Measurements from ENCODE around the gene SASH1. TPM values are rescaled to one million over a fixed set of nuclear protein-coding genes. Genes with fewer than 3 reads are reported as not detected.

The SASH1 gene
- total RNA-seq, 1 experiment from 2014 or later = 11.7 TPM

GRCh38 chr6:148598724-148599123 is 256.1 kb downstream of the SASH1 start:
- no peaks in the 10 kb centered on the region for H3K9me3 ChIP-seq (ENCODE audit: control insufficient read depth in 1 of 2, insufficient read depth in 1 of 2, low read depth in 1 of 2, low read length in 2 of 2)
- no peak for TF ChIP-seq ELF1 (IDR thresholded peaks at IDR 0.05; ENCODE audit: borderline replicate concordance, low read depth)
- no peak for TF ChIP-seq CTCF (IDR thresholded peaks at IDR 0.05 in 2 of 3, conservative IDR thresholded peaks at IDR 0.05 in 1 of 3; ENCODE audit: borderline replicate concordance in 1 of 3, insufficient read depth in 1 of 3, low read depth in 2 of 3, low read length in 2 of 3)
- TF ChIP-seq SRF (IDR thresholded peaks at IDR 0.05; ENCODE audit: low read depth) = no peak
- TF ChIP-seq ATF3 (IDR thresholded peaks at IDR 0.05) = no peak
- TF ChIP-seq EZH2phosphoT487 (IDR thresholded peaks at IDR 0.05; ENCODE audit: borderline replicate concordance) = no peak
- TF ChIP-seq, protein P1, sequence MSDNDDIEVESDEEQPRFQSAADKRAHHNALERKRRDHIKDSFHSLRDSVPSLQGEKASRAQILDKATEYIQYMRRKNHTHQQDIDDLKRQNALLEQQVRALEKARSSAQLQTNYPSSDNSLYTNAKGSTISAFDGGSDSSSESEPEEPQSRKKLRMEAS (IDR thresholded peaks at IDR 0.05) = no peak
- H3K9ac ChIP-seq (ENCODE audit: low read length) = no peak overlapping the region
- no peaks in the 10 kb centered on the region for H4K20me1 ChIP-seq (ENCODE audit: insufficient read depth)
- peaks cover 4% of the 10 kb centered on the region; the same call in 1 of the 2 replicates for H3K27me3 ChIP-seq (ENCODE audit: insufficient read depth, low read length)
- H3K4me1 ChIP-seq (ENCODE audit: control insufficient read depth in 1 of 2, insufficient read depth in 2 of 2, low read length in 2 of 2) = no peaks in the 10 kb centered on the region
- DNase-seq (ENCODE audit: low read depth, low spot score) = no peak
- no peak overlapping the region for H3K4me2 ChIP-seq (ENCODE audit: low read length)
- H3K9me2 ChIP-seq (ENCODE audit: insufficient read depth) = no peaks in the 10 kb centered on the region
- ChIA-PET RAD21 (ENCODE audit: low non-redundant PET in 1 of 2, low total read pairs in 2 of 2, uncharacterized antibody in 2 of 2, unreplicated experiment in 2 of 2) (no interaction called here), POLR2A (no interaction called here), CTCF (interaction anchor here (1.5 kb wide), 1 partner anchor 21 kb away, joined by 5 read pairs; no protein-coding TSS in a partner anchor)
- no peak for ATAC-seq
- H3K27ac ChIP-seq (ENCODE audit: low read depth, low read length) = no peak overlapping the region
- H3K36me3 ChIP-seq (ENCODE audit: control insufficient read depth in 1 of 2, insufficient read depth in 2 of 2, low read length in 2 of 2) = no peaks in the 10 kb centered on the region
- no peak overlapping the region for H2AFZ ChIP-seq (ENCODE audit: low read depth, low read length, poor library complexity, severe bottlenecking)
- BruUV-seq (replicated peaks) = no TSS peak
- H3K4me3 ChIP-seq (replicated peaks in 1 of 2; ENCODE audit: low read depth in 1 of 2, low read length in 2 of 2) = no peak overlapping the region
- intact Hi-C loops (cut with micrococcal nuclease) = no loop called here
- H3K79me2 ChIP-seq (ENCODE audit: insufficient read depth, low read length) = no peaks in the 10 kb centered on the region

- Histone ChIP-seq H3K9me2 (ENCODE audit: insufficient read depth) (no peaks in the 10 kb centered on the region), H3K27ac (ENCODE audit: low read depth, low read length) (no peak overlapping the region), H4K20me1 (ENCODE audit: insufficient read depth) (no peaks in the 10 kb centered on the region), H2AFZ (ENCODE audit: low read depth, low read length, poor library complexity, severe bottlenecking) (no peak overlapping the region), H3K4me2 (ENCODE audit: low read length) (no peak overlapping the region), H3K79me2 (ENCODE audit: insufficient read depth, low read length) (no peaks in the 10 kb centered on the region), H3K36me3 (ENCODE audit: control insufficient read depth in 1 of 2, insufficient read depth in 2 of 2, low read length in 2 of 2) (no peaks in the 10 kb centered on the region), H3K9ac (ENCODE audit: low read length) (no peak overlapping the region), H3K4me1 (ENCODE audit: control insufficient read depth in 1 of 2, insufficient read depth in 2 of 2, low read length in 2 of 2) (no peaks in the 10 kb centered on the region), H3K4me3 (replicated peaks in 1 of 2; ENCODE audit: low read depth in 1 of 2, low read length in 2 of 2) (no peak overlapping the region), H3K27me3 (ENCODE audit: insufficient read depth, low read length) (peaks cover 4% of the 10 kb centered on the region; the same call in 1 of the 2 replicates), H3K9me3 (ENCODE audit: control insufficient read depth in 1 of 2, insufficient read depth in 1 of 2, low read depth in 1 of 2, low read length in 2 of 2) (no peaks in the 10 kb centered on the region)
- POLR2A ChIA-PET = no interaction called here
- CTCF ChIA-PET = interaction anchor here (1.5 kb wide), 1 partner anchor 22 kb away, joined by 5 read pairs; no protein-coding TSS in a partner anchor
- ATAC-seq = no peak
- intact Hi-C loops (cut with micrococcal nuclease) = no loop called here
- DNase-seq (ENCODE audit: low read depth, low spot score) = no peak
- no TSS peak for BruUV-seq (replicated peaks)
- RAD21 ChIA-PET (ENCODE audit: low non-redundant PET in 1 of 2, low total read pairs in 2 of 2, uncharacterized antibody in 2 of 2, unreplicated experiment in 2 of 2) = no interaction called here
- TF ChIP-seq JUND (IDR thresholded peaks at IDR 0.05) = no peak
- TF ChIP-seq ELF1 (IDR thresholded peaks at IDR 0.05; ENCODE audit: borderline replicate concordance, low read depth) = no peak
- TF ChIP-seq, protein P1 (IDR thresholded peaks at IDR 0.05) = no peak
- no peak for TF ChIP-seq ZNF274 (IDR thresholded peaks at IDR 0.05; ENCODE audit: low read depth, low read length)
- no peak for TF ChIP-seq CTCF (IDR thresholded peaks at IDR 0.05 in 2 of 3, conservative IDR thresholded peaks at IDR 0.05 in 1 of 3; ENCODE audit: borderline replicate concordance in 1 of 3, insufficient read depth in 1 of 3, low read depth in 2 of 3, low read length in 2 of 3)
- no peak for TF ChIP-seq SRF (IDR thresholded peaks at IDR 0.05; ENCODE audit: low read depth)
- TF ChIP-seq POLR2A (IDR thresholded peaks at IDR 0.05; ENCODE audit: borderline replicate concordance, extremely low read depth, insufficient read depth, insufficient read length) = no peak
- TF ChIP-seq YY1 (IDR thresholded peaks at IDR 0.05; ENCODE audit: extremely low read depth, insufficient replicate concordance, low read depth, low read length) = no peak
These were observed 257.4 kb downstream of the SASH1 start for GRCh38 chr6:148599967-148600426.
